NCI-H2171 (cell line): Measurements from ENCODE around the gene EEFSEC.

Source experiments
- DNase-seq: peaks from one replicate; lab custom pipeline; 2025; lab: John Stamatoyannopoulos, UW

The EEFSEC gene

GRCh38 chr3:128242818-128243601 lies 89.7 kb downstream of the EEFSEC start:
- no peak for DNase-seq

GRCh38 chr3:128243602-128244504 lies 90.6 kb downstream of the EEFSEC start:
- no peak for DNase-seq

GRCh38 chr3:128245460-128245859 lies 92.2 kb downstream of the EEFSEC start:
- DNase-seq, result no peak

GRCh38 chr3:128247666-128248409 lies 94.6 kb downstream of the EEFSEC start:
- no peak for DNase-seq

- DNase-seq, result no peak
Observed at GRCh38 chr3:128252083-128252482, 98.8 kb downstream of the EEFSEC start.

GRCh38 chr3:128253150-128253549 lies 99.9 kb downstream of the EEFSEC start:
- DNase-seq, result no peak

- no peak for DNase-seq
Observed at GRCh38 chr3:128254066-128254590, 100.8 kb downstream of the EEFSEC start.

GRCh38 chr3:128254967-128255366 lies 101.7 kb downstream of the EEFSEC start:
- DNase-seq, result no peak

- no peak for DNase-seq
Observed at GRCh38 chr3:128256131-128256530, 102.8 kb downstream of the EEFSEC start.

GRCh38 chr3:128257632-128258031 lies 104.4 kb downstream of the EEFSEC start:
- no peak for DNase-seq

- no peak for DNase-seq
Observed at GRCh38 chr3:128260275-128260674, 107.0 kb downstream of the EEFSEC start.

- DNase-seq, result no peak
Observed at GRCh38 chr3:128262457-128262856, 109.2 kb downstream of the EEFSEC start.

- DNase-seq, result no peak
Observed at GRCh38 chr3:128263118-128263517, 109.8 kb downstream of the EEFSEC start.

- DNase-seq, result no peak
Observed at GRCh38 chr3:128263946-128264345, 110.7 kb downstream of the EEFSEC start.

GRCh38 chr3:128266453-128266852 lies 113.2 kb downstream of the EEFSEC start:
- DNase-seq, result no peak

GRCh38 chr3:128267541-128267940 lies 114.3 kb downstream of the EEFSEC start:
- DNase-seq, result no peak

GRCh38 chr3:128269006-128269775 lies 115.9 kb downstream of the EEFSEC start:
- DNase-seq, result no peak

- no peak for DNase-seq
Observed at GRCh38 chr3:128269796-128270195, 116.5 kb downstream of the EEFSEC start.

GRCh38 chr3:128270559-128271492 lies 117.5 kb downstream of the EEFSEC start:
- peak; percentile 60 for DNase-seq
